ENCODE data around the gene NAP1L4. TPM values are rescaled to one million over a fixed set of nuclear protein-coding genes. Genes with fewer than 3 reads are reported as not detected.

NAP1L4 gene
- total and polyA plus RNA-seq, 7 experiments from 2014 or later = 134 to 356 (median 292) TPM

DNA sequence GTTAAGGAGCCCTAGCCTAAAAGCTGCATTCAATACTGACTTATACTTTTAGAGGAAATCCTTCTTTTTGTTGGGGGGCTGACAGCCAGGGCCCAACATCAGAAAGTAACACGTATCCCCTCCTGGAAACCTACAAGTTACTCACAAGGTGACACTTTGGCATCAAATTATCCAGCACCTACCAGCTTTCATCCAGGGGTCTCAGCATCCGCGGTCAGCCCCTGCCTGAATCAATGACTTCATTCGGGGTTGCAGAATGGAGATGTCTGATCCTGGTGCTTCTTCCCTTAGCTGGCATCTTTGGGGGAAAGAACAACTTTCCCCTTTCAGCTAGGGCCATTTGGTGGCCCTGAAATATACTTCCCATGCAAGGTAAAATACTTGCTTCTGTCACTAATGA, 5.3 kb upstream of the NAP1L4 start:
- H3K9me3 ChIP-seq (ENCODE audit: control insufficient read depth in 2 of 3, low read length in 3 of 3) = no peaks in the 10 kb centered on the region
- ChIA-PET CTCF (no interaction called here), POLR2A (interaction anchor here (1.1 kb wide), 1 partner anchor 16 kb away, joined by 6 read pairs; no protein-coding TSS in a partner anchor)
- ATAC-seq (no peak), DNase-seq (no peak)
- H3K27me3 ChIP-seq (ENCODE audit: control insufficient read depth in 2 of 2, insufficient read depth in 2 of 2, low read length in 2 of 2) = no peaks in the 10 kb centered on the region
- no peaks in the 10 kb centered on the region for H3K27me3 Mint-ChIP-seq
- H3K27ac Mint-ChIP-seq = peak overlapping the region in 1 of 9 donors; percentile 15
- H3K9me3 Mint-ChIP-seq = no peaks in the 10 kb centered on the region
- peaks cover 0 to 7% (median 0%) of the 10 kb centered on the region in 7 donors for H3K4me1 Mint-ChIP-seq
- no peak overlapping the region for H3K4me3 ChIP-seq (ENCODE audit: low read length)
- peaks cover 0 to 22% (median 6%) of the 10 kb centered on the region in 5 donors for H3K36me3 Mint-ChIP-seq
- no peak overlapping the region for H3K27ac ChIP-seq (ENCODE audit: low read depth, low read length)
- H3K4me1 ChIP-seq (ENCODE audit: control insufficient read depth in 2 of 2, insufficient read depth in 2 of 2, low read length in 2 of 2) = no peaks in the 10 kb centered on the region
- H3K36me3 ChIP-seq (ENCODE audit: control insufficient read depth in 2 of 3, insufficient read depth in 3 of 3, low read length in 3 of 3) = peaks cover 0 to 28% (median 0%) of the 10 kb centered on the region in 3 experiments
- intact Hi-C loops (cut with micrococcal nuclease) = no loop called here
- H3K4me3 Mint-ChIP-seq = no peak overlapping the region

DNA sequence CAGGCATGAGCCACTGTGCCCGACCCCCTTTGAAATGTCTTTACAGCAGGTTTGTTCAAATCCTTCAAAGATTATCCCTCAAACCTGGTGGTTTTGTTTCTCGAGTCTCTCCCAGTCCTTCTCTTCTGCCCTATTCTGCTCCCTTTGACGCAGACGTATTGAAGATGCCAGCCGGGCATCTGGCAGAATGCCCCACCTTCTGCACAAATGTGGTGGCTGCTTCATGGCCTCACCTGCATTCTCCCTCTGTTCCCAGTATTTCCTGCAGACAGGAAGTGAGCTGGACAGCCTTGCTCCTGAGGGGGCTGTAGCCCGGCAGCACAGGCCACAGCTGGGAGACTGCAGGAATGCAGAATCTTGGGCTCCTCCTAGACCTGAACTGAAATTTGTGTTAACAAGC, 4.8 kb upstream of the NAP1L4 start:
- no peaks in the 10 kb centered on the region for H3K9me3 ChIP-seq (ENCODE audit: control insufficient read depth in 2 of 3, low read length in 3 of 3)
- H3K27ac Mint-ChIP-seq = peak overlapping the region in 1 of 9 donors; percentile 65
- DNase-seq = no peak
- POLR2A ChIA-PET = interaction anchor here (1.1 kb wide), 1 partner anchor 17 kb away, joined by 6 read pairs; no protein-coding TSS in a partner anchor
- no peaks in the 10 kb centered on the region for H3K4me1 ChIP-seq (ENCODE audit: control insufficient read depth in 2 of 2, insufficient read depth in 2 of 2, low read length in 2 of 2)
- H3K4me3 Mint-ChIP-seq = no peak overlapping the region
- no peaks in the 10 kb centered on the region for H3K27me3 ChIP-seq (ENCODE audit: control insufficient read depth in 2 of 2, insufficient read depth in 2 of 2, low read length in 2 of 2)
- intact Hi-C loops (cut with micrococcal nuclease) = loop anchor here in 1 of 2 donors (1.0 kb wide), 1 partner anchor 95 kb away; a partner anchor contains a TSS
- H3K4me3 ChIP-seq (ENCODE audit: low read length) = no peak overlapping the region
- H3K9me3 Mint-ChIP-seq = peaks cover 0 to 3% (median 0%) of the 10 kb centered on the region in 11 donors
- H3K36me3 ChIP-seq (ENCODE audit: control insufficient read depth in 2 of 3, insufficient read depth in 3 of 3, low read length in 3 of 3) = peaks cover 0 to 24% (median 0%) of the 10 kb centered on the region in 3 experiments
- peaks cover 0 to 10% (median 0%) of the 10 kb centered on the region in 7 donors for H3K4me1 Mint-ChIP-seq
- no peak for ATAC-seq
- peaks cover 0 to 20% (median 4%) of the 10 kb centered on the region in 5 donors for H3K36me3 Mint-ChIP-seq
- no peak overlapping the region for H3K27ac ChIP-seq (ENCODE audit: low read depth, low read length)
- no peaks in the 10 kb centered on the region for H3K27me3 Mint-ChIP-seq
- CTCF ChIA-PET = no interaction called here

DNA sequence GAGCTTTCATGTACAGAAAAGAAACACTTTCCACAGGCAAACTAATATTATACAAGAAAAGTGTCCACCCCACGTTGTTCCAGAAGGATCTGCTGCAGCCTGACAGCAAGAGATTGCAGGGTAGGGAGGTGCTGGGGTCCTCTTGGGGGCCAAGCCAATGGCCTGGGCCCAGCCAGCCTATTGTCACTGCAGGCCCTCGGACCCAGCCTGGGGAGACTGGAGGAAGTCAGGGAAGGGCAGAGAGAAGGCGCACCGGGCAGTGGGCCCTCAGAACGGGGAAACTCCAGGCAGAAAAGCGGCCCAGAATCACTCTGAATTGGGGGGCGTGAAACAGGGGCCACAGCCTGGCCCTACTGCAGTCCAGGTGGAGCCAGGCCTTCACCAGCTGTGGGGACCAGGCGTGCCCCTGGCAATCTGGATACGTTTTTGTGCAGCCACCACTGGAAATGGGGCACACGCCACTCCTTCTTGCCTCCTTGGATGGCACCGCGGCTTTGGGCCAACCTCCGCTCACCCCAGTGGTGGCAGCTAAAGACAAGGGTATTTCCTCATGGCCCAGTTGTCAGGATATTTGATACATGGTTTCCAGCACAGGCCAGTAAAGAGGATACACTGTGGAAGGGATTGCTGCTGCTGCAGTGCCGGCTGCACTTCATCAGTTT, 3.9 kb upstream of the NAP1L4 start:
- DNase-seq (no peak), ATAC-seq (no peak)
- H3K9me3 ChIP-seq (ENCODE audit: control insufficient read depth in 2 of 3, low read length in 3 of 3) = no peaks in the 10 kb centered on the region
- Mint-ChIP-seq H3K36me3 (peaks cover 0 to 12% (median under 1%) of the 10 kb centered on the region in 5 donors), H3K4me1 (peaks cover 0 to 7% (median 0%) of the 10 kb centered on the region in 7 donors), H3K27me3 (no peaks in the 10 kb centered on the region), H3K4me3 (no peak overlapping the region), H3K9me3 (peaks cover 0 to 3% (median 0%) of the 10 kb centered on the region in 11 donors), H3K27ac (peak overlapping the region in 1 of 9 donors; percentile 52)
- no peak overlapping the region for H3K27ac ChIP-seq (ENCODE audit: low read depth, low read length)
- intact Hi-C loops (cut with micrococcal nuclease) = loop anchor here in 1 of 2 donors (1.0 kb wide), 1 partner anchor 94 kb away; a partner anchor contains a TSS
- ChIA-PET CTCF (no interaction called here), POLR2A (no interaction called here)
- H3K36me3 ChIP-seq (ENCODE audit: control insufficient read depth in 2 of 3, insufficient read depth in 3 of 3, low read length in 3 of 3) = peaks cover 0 to 21% (median 0%) of the 10 kb centered on the region in 3 experiments
- no peaks in the 10 kb centered on the region for H3K27me3 ChIP-seq (ENCODE audit: control insufficient read depth in 2 of 2, insufficient read depth in 2 of 2, low read length in 2 of 2)
- no peaks in the 10 kb centered on the region for H3K4me1 ChIP-seq (ENCODE audit: control insufficient read depth in 2 of 2, insufficient read depth in 2 of 2, low read length in 2 of 2)
- no peak overlapping the region for H3K4me3 ChIP-seq (ENCODE audit: low read length)

- peaks cover 0 to 3% (median 0%) of the 10 kb centered on the region in 11 donors for H3K9me3 Mint-ChIP-seq
- ATAC-seq (no peak), DNase-seq (no peak)
- peaks cover 0 to 11% (median 0%) of the 10 kb centered on the region in 3 experiments for H3K36me3 ChIP-seq (ENCODE audit: control insufficient read depth in 2 of 3, insufficient read depth in 3 of 3, low read length in 3 of 3)
- H3K27me3 Mint-ChIP-seq = no peaks in the 10 kb centered on the region
- H3K27me3 ChIP-seq (ENCODE audit: control insufficient read depth in 2 of 2, insufficient read depth in 2 of 2, low read length in 2 of 2) = no peaks in the 10 kb centered on the region
- H3K9me3 ChIP-seq (ENCODE audit: control insufficient read depth in 2 of 3, low read length in 3 of 3) = no peaks in the 10 kb centered on the region
- POLR2A ChIA-PET = interaction anchor here (1.3 to 8.3 kb wide), 2 partner anchors 20 to 62 kb away, joined by 3 to 142 read pairs; partner anchors contain the start of gene CARS1
- peak overlapping the region in 2 of 9 donors; percentile 8 to 25 for H3K27ac Mint-ChIP-seq
- H3K4me3 ChIP-seq (ENCODE audit: low read length) = no peak overlapping the region
- no peak overlapping the region for H3K27ac ChIP-seq (ENCODE audit: low read depth, low read length)
- CTCF ChIA-PET = no interaction called here
- peak overlapping the region in 1 of 10 donors; percentile 42 for H3K4me3 Mint-ChIP-seq
- peaks cover 0 to 4% of the 10 kb centered on the region in 2 donors for H3K4me1 ChIP-seq (ENCODE audit: control insufficient read depth in 2 of 2, insufficient read depth in 2 of 2, low read length in 2 of 2)
- intact Hi-C loops (cut with micrococcal nuclease) = no loop called here
- H3K36me3 Mint-ChIP-seq = peaks cover 0 to 11% (median 3%) of the 10 kb centered on the region in 5 donors
- peaks cover 3 to 10% (median 4%) of the 10 kb centered on the region in 7 donors for H3K4me1 Mint-ChIP-seq
Measured at GRCh38 chr11:2995031-2995561, 3.0 kb upstream of the NAP1L4 start.

- H3K36me3 Mint-ChIP-seq = peaks cover 0 to 15% (median under 1%) of the 10 kb centered on the region in 5 donors
- no peaks in the 10 kb centered on the region for H3K27me3 Mint-ChIP-seq
- Histone ChIP-seq H3K36me3 (ENCODE audit: control insufficient read depth in 2 of 3, insufficient read depth in 3 of 3, low read length in 3 of 3) (peaks cover 0 to 9% (median 0%) of the 10 kb centered on the region in 3 experiments), H3K27ac (ENCODE audit: low read depth, low read length) (no peak overlapping the region), H3K4me3 (ENCODE audit: low read length) (no peak overlapping the region), H3K4me1 (ENCODE audit: control insufficient read depth in 2 of 2, insufficient read depth in 2 of 2, low read length in 2 of 2) (peaks cover 0 to 4% of the 10 kb centered on the region in 2 donors), H3K9me3 (ENCODE audit: control insufficient read depth in 2 of 3, low read length in 3 of 3) (no peaks in the 10 kb centered on the region), H3K27me3 (ENCODE audit: control insufficient read depth in 2 of 2, insufficient read depth in 2 of 2, low read length in 2 of 2) (no peaks in the 10 kb centered on the region)
- peaks cover 0 to 3% (median 0%) of the 10 kb centered on the region in 11 donors for H3K9me3 Mint-ChIP-seq
- no peak for DNase-seq
- no peak for ATAC-seq
- H3K4me1 Mint-ChIP-seq = peaks cover 10 to 18% (median 12%) of the 10 kb centered on the region in 7 donors
- peak overlapping the region in 7 of 10 donors; percentile 1 to 68 (median 42) for H3K4me3 Mint-ChIP-seq
- intact Hi-C loops (cut with micrococcal nuclease) = loop anchor here (5.0 kb wide), 4 partner anchors 107 to 552 kb away; partner anchors contain the start of genes CDKN1C (in 1 of the 2) and TRPM5 (in 1 of the 2)
- ChIA-PET CTCF (no interaction called here), POLR2A (interaction anchor here (1.3 to 8.3 kb wide), 2 partner anchors 21 to 63 kb away, joined by 3 to 142 read pairs; partner anchors contain the start of gene CARS1)
- peak overlapping the region in 4 of 9 donors; percentile 17 to 90 (median 60) for H3K27ac Mint-ChIP-seq
Measured at GRCh38 chr11:2994336-2994730, 2.2 kb upstream of the NAP1L4 start.

DNA sequence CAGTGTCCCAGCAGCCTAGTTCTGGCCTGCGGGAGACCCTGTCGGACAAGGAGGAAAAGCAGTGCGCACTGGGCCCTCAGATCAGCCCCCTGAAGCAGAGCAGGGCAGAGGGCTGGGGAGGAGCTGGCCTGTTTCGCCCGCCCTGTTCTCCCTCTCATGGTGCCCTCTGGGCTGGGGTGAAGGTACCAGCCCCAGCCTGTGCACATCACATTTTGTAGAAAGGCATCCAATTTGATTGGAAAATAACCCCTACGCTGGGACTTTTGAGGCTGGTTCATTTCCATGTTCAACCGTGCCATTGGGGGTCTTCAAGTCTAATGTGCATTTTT, 832 bp upstream of the NAP1L4 start:
- POLR2A ChIA-PET = interaction anchor here (1.0 to 8.3 kb wide), 3 partner anchors 10 to 99 kb away, joined by 3 to 142 read pairs (median 4); no protein-coding TSS in a partner anchor
- H3K4me1 ChIP-seq (ENCODE audit: control insufficient read depth in 2 of 2, insufficient read depth in 2 of 2, low read length in 2 of 2) = peaks cover 0 to 4% of the 10 kb centered on the region in 2 donors
- Mint-ChIP-seq H3K36me3 (peaks cover 0 to 27% (median 3%) of the 10 kb centered on the region in 5 donors), H3K9me3 (peaks cover 0 to 3% (median 0%) of the 10 kb centered on the region in 11 donors), H3K4me3 (peak overlapping the region; percentile 92 to 99 (median 96)), H3K4me1 (peaks cover 19 to 31% (median 24%) of the 10 kb centered on the region in 7 donors), H3K27ac (peak overlapping the region in 7 of 9 donors; percentile 8 to 97 (median 95)), H3K27me3 (no peaks in the 10 kb centered on the region)
- H3K27ac ChIP-seq (ENCODE audit: low read depth, low read length) = peak overlapping the region; percentile 90
- CTCF ChIA-PET = interaction anchor here (0.7 kb wide), 1 partner anchor 460 kb away, joined by 3 read pairs; no protein-coding TSS in a partner anchor
- no peak for DNase-seq
- peak overlapping the region; percentile 71 for H3K4me3 ChIP-seq (ENCODE audit: low read length)
- intact Hi-C loops (cut with micrococcal nuclease) = loop anchor here (1.0 to 5.0 kb wide), 13 partner anchors 21 to 593 kb away; partner anchors contain the start of genes CARS1 (in 2 of the 2), CDKN1C (in 2 of the 2), TSSC4 (in 2 of the 2) and ZNF195 (in 2 of the 2)
- H3K9me3 ChIP-seq (ENCODE audit: control insufficient read depth in 2 of 3, low read length in 3 of 3) = no peaks in the 10 kb centered on the region
- H3K27me3 ChIP-seq (ENCODE audit: control insufficient read depth in 2 of 2, insufficient read depth in 2 of 2, low read length in 2 of 2) = no peaks in the 10 kb centered on the region
- no peak for ATAC-seq
- H3K36me3 ChIP-seq (ENCODE audit: control insufficient read depth in 2 of 3, insufficient read depth in 3 of 3, low read length in 3 of 3) = peaks cover 0 to 9% (median 0%) of the 10 kb centered on the region in 3 experiments

Measured in naive thymus-derived CD4-positive, alpha-beta T cell (primary cell).